Nephron (organoid): ENCODE data around the gene RGCC.
"Not testable (repeated sequence)": the region's sequence is repeated elsewhere in the genome, so short reads cannot be mapped to it uniquely, and the experiment has no call there.

Experiments
- H3K27ac Mint-ChIP-seq, 3 experiments: 2 replicates each; pipeline ENCODE4 v1.8.0; 2020; ENCODE audit warnings: mixed read lengths in 3 of 3, mild to moderate bottlenecking in 2 of 3, moderate library complexity in 1 of 3
- H3K27me3 Mint-ChIP-seq: 2 replicates; pipeline ENCODE4 v1.8.0; 2021; ENCODE audit warnings: low read depth, mild to moderate bottlenecking, moderate library complexity, mixed read lengths
- H3K36me3 Mint-ChIP-seq: 2 replicates; pipeline ENCODE4 v1.8.0; 2020; ENCODE audit warnings: low read depth, mixed read lengths
- H3K4me1 Mint-ChIP-seq: 2 replicates; pipeline ENCODE4 v1.8.0; 2020; ENCODE audit warnings: mixed read lengths
- H3K4me3 Mint-ChIP-seq, 3 experiments: 2 replicates each; pipeline ENCODE4 v1.8.0; 2020; ENCODE audit warnings: mild to moderate bottlenecking in 3 of 3, mixed read lengths in 3 of 3, moderate library complexity in 2 of 3
- H3K9me3 Mint-ChIP-seq: 2 replicates; pipeline ENCODE4 v1.8.0; 2020; ENCODE audit warnings: mixed read lengths
- TF ChIP-seq, protein P1 (sequence below), 3 experiments: fragments of 200-600 bp; sonication (generic); IDR thresholded peaks; one replicate each; pipeline ENCODE4 v1.5.0; 2021; ENCODE audit warnings: antibody characterized with exemption in 3 of 3; ENCODE audit not compliant: unreplicated experiment in 3 of 3

RGCC gene

DNA sequence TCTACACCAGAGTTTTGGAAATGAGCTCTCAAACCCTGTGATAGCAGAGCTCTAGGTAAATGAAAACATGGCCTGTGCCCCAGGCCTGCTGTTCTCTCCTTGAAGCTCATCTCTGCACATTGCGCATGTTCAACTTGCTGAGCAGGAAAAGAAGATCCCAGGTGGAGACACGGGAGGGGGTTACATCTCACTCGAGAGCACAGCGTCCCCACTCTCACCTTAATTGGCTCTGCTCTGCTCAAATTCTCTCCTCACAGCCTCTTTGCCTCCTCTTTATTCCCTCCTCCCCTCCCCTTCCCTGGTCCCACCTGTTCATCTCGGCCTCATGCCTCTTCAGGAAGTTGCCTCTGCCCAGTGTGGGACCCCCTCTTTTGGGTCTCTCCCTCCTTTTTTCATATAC, 44.7 kb downstream of the RGCC start:
- Mint-ChIP-seq H3K4me1 (no peaks in the 10 kb centered on the region), H3K4me3 (no peak overlapping the region), H3K27me3 (peaks cover 15% of the 10 kb centered on the region), H3K9me3 (peaks cover 20% of the 10 kb centered on the region), H3K27ac (no peak overlapping the region), H3K36me3 (no peaks in the 10 kb centered on the region)
- TF ChIP-seq, protein P1, sequence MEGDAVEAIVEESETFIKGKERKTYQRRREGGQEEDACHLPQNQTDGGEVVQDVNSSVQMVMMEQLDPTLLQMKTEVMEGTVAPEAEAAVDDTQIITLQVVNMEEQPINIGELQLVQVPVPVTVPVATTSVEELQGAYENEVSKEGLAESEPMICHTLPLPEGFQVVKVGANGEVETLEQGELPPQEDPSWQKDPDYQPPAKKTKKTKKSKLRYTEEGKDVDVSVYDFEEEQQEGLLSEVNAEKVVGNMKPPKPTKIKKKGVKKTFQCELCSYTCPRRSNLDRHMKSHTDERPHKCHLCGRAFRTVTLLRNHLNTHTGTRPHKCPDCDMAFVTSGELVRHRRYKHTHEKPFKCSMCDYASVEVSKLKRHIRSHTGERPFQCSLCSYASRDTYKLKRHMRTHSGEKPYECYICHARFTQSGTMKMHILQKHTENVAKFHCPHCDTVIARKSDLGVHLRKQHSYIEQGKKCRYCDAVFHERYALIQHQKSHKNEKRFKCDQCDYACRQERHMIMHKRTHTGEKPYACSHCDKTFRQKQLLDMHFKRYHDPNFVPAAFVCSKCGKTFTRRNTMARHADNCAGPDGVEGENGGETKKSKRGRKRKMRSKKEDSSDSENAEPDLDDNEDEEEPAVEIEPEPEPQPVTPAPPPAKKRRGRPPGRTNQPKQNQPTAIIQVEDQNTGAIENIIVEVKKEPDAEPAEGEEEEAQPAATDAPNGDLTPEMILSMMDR (IDR thresholded peaks at IDR 0.05; ENCODE audit: unreplicated experiment in 3 of 3): no peak

DNA sequence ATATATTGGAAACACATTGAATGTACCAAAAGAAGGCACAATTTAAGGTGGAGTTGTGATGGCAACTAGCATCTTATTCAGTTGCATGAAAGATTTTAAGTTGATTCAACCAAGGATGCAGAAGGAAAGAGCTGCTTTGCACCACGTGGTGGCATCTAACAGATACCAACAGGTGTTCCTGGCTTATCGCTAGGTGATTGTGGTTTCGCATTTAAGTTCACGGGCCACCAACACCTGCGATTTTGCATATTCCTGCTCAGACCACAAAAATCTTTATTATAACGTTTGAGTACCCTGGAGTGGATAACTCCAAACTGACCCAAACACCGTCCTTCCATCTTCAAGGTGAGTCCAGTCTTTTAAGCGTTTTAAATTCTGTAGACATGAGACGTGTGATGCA, 45.3 kb downstream of the RGCC start:
- Mint-ChIP-seq H3K36me3 (no peaks in the 10 kb centered on the region), H3K27me3 (peaks cover 10% of the 10 kb centered on the region), H3K4me1 (no peaks in the 10 kb centered on the region), H3K9me3 (peaks cover 20% of the 10 kb centered on the region), H3K27ac (no peak overlapping the region), H3K4me3 (no peak overlapping the region)
- TF ChIP-seq, protein P1 (IDR thresholded peaks at IDR 0.05; ENCODE audit: unreplicated experiment in 3 of 3): no peak

DNA sequence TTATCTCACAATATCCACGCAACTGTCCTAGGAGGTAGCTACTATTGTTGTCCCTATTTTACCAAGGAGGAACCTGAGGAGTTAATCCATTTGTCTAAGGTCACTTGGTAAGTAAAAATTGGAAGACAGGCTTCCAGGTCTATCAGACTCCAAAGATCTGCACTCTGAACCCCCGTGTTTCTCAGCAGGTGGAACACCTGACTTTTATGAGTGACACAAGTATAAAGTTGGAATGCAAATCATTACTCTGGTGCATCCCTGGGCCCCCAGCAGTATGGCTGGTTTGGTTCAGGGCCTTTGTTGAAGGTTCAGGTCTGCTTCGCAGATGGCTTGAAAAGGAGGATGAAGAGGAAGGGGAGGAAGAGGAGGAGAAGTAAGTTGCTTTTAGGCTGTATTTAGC, 46.0 kb downstream of the RGCC start:
- H3K9me3 Mint-ChIP-seq: peaks cover 22% of the 10 kb centered on the region
- H3K36me3 Mint-ChIP-seq: no peaks in the 10 kb centered on the region
- no peaks in the 10 kb centered on the region for H3K4me1 Mint-ChIP-seq
- peaks cover 7% of the 10 kb centered on the region for H3K27me3 Mint-ChIP-seq
- H3K4me3 Mint-ChIP-seq: no peak overlapping the region
- H3K27ac Mint-ChIP-seq: no peak overlapping the region
- TF ChIP-seq, protein P1 (IDR thresholded peaks at IDR 0.05; ENCODE audit: unreplicated experiment in 3 of 3): no peak

DNA sequence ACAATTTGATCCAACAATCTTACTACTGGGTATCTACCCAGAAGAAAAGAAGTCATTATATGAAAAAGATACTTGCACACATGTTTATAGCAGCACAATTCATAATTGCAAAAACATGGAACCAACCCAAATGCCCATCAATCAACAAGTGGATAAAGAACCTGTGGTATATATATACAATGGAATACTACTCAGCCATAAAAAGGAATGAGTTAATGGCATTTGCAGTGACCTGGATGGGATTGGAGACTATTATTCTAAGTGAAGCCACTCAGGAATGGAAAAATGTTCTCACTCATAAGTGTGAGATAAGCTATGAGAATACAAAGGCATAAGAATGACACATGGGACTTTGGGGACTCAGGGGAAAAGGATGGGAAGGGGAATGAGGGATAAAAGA, 47.3 kb downstream of the RGCC start:
- not testable (repeated sequence) for H3K36me3 Mint-ChIP-seq, H3K4me3 Mint-ChIP-seq, H3K4me1 Mint-ChIP-seq, H3K27me3 Mint-ChIP-seq, H3K27ac Mint-ChIP-seq
- H3K9me3 Mint-ChIP-seq: peaks cover 25% of the 10 kb centered on the region

DNA sequence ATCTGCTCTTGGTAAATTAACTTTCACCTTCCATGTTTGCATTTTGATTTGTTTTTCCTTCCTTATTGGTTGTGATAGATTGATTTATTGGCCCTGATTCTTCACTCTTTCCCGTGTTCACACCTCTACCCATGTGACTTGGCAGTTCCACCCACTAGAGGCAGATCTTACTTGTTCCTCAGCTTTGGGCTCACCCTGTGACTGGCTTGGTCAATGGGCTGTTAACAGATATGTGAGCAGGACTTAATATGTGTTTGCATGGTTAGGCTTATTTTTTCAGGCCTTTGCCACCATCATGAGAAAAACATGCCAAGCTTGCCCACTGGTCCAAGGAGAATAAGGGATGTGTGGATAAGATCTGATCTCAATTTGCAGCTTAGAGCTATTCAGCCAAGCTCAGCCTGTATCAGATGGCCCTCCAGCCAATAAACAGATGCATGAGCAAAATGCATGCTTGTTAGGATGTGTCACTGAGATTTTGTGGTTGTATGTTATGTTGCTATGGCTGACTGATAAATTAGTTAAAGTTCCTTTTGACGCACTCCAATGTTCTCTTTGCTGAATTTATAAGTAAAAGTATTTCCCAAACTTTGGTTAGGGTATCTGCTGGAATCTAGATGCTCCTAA, 48.0 kb downstream of the RGCC start:
- TF ChIP-seq, protein P1 (IDR thresholded peaks at IDR 0.05; ENCODE audit: unreplicated experiment in 3 of 3): no peak
- H3K27ac Mint-ChIP-seq: no peak overlapping the region
- no peak overlapping the region for H3K4me3 Mint-ChIP-seq
- no peaks in the 10 kb centered on the region for H3K36me3 Mint-ChIP-seq
- peaks cover 5% of the 10 kb centered on the region for H3K27me3 Mint-ChIP-seq
- no peaks in the 10 kb centered on the region for H3K4me1 Mint-ChIP-seq
- H3K9me3 Mint-ChIP-seq: peaks cover 25% of the 10 kb centered on the region

DNA sequence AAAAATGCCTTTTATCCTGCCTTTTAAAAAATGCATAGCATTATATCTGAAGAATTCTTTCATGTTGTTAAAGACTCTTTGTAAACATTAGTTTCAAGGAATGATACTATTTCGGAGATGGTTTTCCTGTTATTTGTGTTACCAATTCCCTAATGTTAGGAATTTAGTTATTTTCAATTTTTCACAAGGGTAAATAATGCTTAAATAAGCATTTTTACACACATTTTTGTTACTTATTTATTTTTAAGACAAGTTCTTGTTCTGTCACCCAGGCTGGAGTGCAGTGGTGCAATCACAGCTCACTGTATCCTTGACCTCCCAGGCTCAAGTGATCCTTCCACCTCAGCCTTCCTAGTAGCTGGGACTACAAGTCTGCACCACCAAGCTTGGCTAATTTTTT, 49.0 kb downstream of the RGCC start:
- H3K9me3 Mint-ChIP-seq: peaks cover 26% of the 10 kb centered on the region
- no peak overlapping the region for H3K4me3 Mint-ChIP-seq
- H3K27me3 Mint-ChIP-seq: no peaks in the 10 kb centered on the region
- no peaks in the 10 kb centered on the region for H3K4me1 Mint-ChIP-seq
- H3K27ac Mint-ChIP-seq: no peak overlapping the region
- TF ChIP-seq, protein P1 (IDR thresholded peaks at IDR 0.05; ENCODE audit: unreplicated experiment in 3 of 3): no peak
- H3K36me3 Mint-ChIP-seq: no peaks in the 10 kb centered on the region
